Measurements from ENCODE around the gene WDR83.
"Not testable (repeated sequence)": the region's sequence is repeated elsewhere in the genome, so short reads cannot be mapped to it uniquely, and the experiment has no call there.

WDR83 gene

GRCh38 chr19:12656899-12657571 is 9.6 kb upstream of the WDR83 start:
- DNase-seq (ENCODE audit: low read depth): no peak

DNA sequence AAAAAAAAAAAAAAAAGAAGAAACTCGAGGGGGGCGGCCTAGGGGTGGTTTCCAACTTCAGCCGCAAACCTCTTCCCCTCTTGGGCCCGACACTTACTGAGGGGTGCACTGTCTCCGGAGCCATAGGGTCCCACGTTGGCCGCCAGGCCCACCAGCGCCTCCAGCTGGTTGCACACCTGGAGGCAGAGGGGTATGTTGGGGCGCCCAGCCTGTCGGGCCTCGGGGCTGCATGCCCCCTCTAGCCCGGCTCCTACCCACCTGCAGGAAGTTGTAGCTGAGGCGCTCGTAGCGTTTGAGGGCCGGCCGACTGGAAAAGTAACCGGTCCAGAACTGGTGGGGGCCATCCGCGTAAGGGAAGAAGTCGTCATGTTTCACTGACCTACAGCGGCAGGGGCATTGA is 8.6 kb upstream of the WDR83 start:
- DNase-seq (ENCODE audit: low read depth): no peak

GRCh38 chr19:12660980-12661379 is 5.6 kb upstream of the WDR83 start:
- no peak for DNase-seq (ENCODE audit: low read depth)

DNA sequence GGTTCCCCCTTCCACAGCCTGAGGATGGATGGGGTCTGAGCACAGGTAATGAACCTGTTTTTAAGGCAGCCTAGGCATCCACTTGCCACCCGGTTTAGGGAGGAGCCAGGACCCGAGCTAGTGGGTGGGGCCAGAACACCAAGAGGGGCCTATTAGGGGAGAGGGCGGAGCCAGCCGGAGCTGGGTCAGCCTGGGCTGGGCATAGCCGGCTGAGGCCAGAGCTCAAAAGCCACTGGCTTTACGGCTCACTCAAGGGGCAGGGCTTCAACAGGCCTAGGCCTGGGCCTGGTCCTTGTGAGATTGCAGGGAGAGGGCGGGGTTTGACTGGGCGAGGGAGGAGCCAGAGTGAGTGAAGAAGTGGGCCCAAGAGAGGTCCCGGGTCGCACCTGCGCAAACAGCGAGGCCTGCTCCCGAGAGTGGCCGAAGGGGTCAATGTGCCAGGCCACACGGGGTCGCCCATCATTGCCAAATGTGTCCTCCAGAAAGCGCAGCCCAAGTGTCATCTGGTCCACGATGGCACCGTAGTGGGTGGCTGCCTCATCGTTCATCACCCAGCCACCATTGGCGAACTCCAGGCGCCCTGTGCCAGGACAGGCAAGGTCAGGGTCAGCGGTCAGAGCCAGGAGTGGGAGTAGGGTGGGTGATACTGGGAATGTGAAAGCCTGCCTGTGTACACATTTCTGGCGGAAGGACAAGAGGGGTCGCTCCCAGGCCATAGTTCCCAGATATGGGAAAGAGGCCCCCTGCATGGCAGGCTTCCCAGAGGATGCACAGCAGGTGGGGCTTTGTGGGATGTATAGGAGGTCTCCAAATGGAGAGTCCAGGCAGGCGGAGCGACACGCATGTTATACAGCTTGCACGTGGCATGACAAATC is 2.0 kb upstream of the WDR83 start:
- no peak for DNase-seq (ENCODE audit: low read depth)

- no peak for DNase-seq (ENCODE audit: low read depth)
These were observed 1.4 kb upstream of the WDR83 start for GRCh38 chr19:12665281-12665573.

GRCh38 chr19:12665671-12666264 is 839 bp upstream of the WDR83 start:
- DNase-seq (ENCODE audit: low read depth): no peak

DNA sequence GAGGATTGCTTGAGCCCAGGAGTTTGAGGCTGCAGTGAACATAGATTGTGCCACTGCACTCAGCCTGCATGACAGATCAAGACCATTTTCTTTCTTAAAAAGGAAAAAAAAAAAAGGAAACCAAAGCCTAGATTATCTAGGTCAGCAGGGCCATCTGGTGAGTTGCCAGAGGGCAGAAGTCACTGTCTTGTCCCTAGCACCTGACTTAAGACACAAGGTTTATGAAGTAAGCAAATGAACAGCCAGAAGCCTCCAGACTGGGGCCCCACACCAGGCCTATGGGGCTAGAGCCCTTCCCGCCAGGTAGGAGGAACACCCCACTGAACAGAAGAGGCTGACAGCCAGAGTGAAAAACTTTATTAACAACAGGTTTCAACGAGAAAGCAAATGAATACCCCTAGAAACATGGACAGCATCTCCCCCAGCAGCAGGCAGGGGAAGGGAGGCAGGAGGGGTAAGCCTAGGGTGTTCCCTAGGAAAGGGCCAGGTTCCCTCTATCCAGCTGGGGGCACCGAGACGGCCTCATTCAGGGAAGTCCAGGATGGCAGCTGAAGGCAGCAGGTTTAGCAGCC is 1.2 kb downstream of the WDR83 start:
- no peak for DNase-seq (ENCODE audit: low read depth)

DNA sequence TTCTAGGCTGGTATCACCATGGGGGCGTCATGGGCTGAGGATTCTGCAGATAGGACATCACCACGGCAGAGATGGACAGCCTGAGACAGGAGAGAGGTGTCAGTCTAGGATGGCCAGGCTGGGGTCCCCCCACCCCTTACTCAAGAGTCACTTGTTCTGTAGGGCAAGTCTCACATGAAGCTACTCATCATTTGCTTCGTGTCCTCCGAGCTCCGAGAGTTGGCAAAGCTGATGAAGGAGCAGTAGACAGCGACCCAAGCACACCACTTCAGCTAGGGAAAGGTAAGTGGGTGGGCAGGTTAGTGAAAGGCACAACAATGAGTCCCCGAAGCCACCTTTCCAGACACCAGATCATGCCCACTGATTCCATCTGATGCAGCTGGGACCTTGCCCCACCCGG is 1.7 kb downstream of the WDR83 start:
- no peak for DNase-seq (ENCODE audit: low read depth)

DNA sequence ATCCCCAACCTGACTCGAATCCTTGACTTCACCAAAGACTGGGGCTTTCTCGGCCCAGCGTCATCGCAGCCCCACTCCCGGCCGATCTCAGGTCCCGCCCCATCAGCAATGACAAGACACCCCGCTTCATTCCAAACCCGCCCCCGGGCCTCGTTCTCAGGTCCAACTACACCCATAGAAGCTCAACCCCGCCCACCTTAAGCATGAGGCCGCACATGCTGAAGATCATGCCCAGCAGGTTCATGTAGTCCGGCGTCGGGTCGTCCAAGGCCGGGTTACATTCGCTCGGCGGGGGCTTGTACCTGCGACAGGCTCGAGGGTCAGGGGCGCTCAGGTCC is 2.3 kb downstream of the WDR83 start:
- DNase-seq (ENCODE audit: low read depth): peak; percentile 24

DNA sequence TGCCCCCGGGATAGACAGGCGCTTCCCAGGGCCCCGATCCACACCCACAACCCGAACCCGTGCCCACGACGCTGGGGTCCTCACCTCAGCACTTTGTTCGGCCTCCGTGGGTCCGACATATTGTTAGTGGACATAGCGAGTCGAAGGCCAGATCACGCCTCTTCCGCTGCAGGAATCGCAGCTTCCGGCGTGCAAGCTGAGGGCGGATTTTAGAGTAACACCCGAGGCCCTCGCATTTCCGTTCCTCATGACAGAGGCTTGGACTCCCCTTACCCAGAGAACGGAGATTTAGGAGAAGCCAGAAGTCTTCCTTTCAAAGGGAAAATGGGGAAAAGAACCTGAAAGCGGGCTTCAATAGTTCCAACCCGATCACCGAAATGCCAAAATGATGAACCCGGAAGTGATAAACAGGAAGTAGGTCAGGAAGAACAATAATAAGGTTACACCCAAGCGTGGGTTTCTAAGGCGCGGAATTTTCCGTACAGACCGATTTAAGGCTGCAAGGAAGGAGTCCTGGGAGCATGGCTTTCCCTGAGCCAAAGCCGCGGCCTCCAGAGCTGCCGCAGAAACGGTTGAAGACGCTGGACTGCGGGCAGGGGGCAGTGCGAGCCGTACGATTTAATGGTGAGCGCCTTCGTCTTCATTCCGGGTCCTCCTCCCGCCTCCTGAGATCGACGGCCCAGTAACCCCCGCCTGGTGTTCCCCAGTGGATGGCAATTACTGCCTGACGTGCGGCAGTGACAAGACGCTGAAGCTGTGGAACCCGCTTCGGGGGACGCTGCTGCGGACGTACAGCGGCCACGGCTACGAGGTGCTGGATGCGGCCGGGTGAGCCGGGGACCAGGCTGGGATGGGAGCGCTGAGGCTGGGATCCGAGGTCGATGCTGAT is 2.9 kb downstream of the WDR83 start:
- peak; percentile 62 for DNase-seq (ENCODE audit: low read depth)

DNA sequence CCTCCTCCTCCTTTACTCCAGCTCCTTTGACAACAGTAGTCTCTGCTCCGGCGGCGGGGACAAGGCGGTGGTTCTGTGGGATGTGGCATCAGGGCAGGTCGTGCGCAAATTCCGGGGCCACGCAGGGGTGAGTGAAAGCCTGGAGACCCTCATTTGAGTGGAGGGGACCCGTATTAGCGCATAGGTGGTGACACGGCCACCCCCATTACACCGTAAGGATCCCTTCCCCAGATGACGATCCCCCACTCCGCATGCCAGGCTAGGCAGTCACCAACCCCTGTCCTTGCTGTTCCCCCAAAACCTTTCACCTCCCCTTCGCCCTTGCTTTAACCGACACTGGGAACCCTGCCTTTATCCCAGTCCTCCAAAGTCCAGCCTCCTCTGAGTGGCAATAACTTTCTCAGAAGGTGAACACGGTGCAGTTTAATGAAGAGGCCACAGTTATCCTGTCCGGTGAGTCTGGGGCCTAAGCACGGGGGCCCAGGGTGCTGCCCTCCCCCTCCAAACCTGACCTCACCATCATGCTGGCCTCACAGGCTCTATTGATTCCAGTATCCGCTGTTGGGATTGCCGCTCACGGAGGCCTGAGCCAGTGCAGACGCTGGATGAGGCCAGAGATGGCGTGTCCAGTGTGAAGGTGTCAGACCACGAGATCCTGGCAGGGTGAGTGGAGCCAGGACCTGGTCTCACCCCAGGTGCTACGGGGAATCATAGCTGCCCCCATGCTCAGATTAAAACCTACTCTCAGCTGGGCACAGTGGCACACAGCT is 3.7 kb downstream of the WDR83 start:
- no peak for DNase-seq (ENCODE audit: low read depth)

DNA sequence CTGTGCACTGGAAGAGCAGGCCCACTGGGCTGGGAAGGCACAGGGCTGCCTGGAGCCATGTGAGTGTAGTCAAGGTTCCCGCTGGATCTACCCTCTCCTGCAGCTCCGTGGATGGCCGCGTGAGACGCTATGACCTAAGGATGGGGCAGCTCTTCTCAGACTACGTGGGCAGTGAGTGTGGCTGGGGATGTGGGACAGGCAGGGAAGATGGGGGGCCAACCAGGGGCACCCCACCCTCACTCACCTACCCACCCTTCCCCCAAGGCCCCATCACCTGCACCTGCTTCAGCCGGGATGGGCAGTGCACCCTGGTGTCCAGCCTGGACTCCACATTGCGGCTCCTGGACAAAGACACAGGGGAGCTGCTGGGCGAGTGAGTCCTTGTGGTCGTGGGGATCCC is 6.1 kb downstream of the WDR83 start:
- DNase-seq (ENCODE audit: low read depth): no peak

DNA sequence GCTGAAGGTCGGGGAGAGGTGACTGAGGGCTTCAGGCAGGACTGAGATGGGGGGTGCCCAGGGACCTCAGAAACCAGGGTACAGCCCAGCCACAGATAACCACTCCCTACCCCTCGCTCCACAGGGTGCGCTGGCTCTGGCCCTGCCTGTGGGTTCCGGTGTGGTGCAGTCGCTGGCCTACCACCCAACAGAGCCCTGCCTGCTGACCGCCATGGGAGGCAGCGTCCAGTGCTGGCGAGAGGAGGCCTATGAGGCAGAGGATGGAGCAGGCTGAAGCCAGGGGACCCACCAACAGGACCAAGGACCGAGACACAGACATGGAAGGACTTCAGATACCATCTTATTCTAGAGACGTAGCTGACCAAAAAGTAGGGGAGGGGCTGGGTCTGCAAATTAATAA is 8.8 kb downstream of the WDR83 start:
- no peak for DNase-seq (ENCODE audit: low read depth)

DNA sequence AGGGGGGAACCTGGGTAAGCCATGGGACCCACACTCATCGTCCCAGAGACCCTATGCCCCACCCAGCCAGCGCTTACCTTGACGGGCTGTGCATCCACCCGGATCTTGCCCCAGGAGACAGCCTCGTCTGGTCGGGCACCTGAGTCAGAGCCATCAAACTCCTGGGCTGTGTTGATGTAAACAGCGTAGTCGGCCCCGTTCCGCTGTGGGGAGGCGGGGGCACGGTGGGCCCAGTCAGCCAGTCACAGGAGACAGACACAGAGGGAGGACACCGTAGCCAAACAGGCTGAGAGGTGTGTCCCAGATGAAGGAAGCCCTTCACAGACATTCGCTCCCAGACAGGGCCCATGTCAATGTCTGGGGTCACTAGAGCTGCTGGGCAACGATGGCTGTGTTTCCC is 9.3 kb downstream of the WDR83 start:
- DNase-seq (ENCODE audit: low read depth): no peak

GRCh38 chr19:12676384-12676792 is 9.8 kb downstream of the WDR83 start:
- DNase-seq (ENCODE audit: low read depth): peak; percentile 53

- DNase-seq (ENCODE audit: low read depth): no peak
These were observed 10.3 kb downstream of the WDR83 start for GRCh38 chr19:12676928-12677327.

- DNase-seq (ENCODE audit: low read depth): not testable (repeated sequence)
These were observed 11.4 kb downstream of the WDR83 start for GRCh38 chr19:12678039-12678438.

GRCh38 chr19:12680034-12680433 is 13.4 kb downstream of the WDR83 start:
- no peak for DNase-seq (ENCODE audit: low read depth)

DNA sequence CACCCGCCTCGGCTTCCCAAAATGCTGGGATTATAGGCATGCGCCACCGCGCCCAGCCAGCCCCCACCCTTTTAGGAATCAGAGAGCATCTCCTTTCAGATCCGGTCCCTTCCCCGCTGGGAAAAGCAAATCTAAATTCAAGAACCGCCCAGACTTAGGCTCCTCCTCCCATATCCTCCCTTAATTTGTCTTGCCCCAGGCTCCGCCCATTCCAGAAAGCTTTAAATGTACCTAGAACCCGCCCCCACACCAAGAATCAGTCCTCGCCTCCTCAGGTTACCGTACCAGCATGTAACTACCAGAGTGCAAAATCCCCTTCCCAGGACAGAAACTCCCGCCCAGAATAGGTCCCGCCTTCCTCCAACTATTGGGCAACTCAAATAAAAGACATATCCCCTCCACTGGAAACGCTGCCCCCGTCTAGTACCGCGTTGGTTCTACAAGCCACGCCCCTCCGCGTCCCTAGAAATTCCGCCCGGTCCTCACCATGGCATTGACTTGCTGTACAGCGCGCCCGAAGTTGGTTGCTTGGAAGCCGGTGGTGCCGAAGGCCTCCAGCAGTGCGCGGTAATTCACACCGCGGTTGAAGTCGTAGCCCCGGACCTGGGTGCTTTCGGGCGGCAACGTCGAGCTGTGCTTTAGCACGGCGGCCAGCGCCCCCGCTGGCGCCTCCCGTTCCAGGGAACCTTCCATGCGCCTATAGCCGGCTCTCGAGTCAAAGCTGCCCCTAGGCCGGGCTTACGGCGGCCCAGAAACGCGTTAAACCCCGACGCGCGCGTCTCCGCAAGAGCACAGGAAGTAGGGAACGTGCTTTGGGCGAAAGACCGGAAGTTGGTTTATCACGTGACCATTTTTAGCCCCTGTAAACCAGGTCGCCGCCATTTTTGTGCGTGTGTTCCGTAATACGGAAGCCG is 14.7 kb downstream of the WDR83 start, which contains the start of gene DHPS:
Gene DHPS (minus strand): TSS at position 807 of the 914 bp plus-strand sequence. CDS start 114 bp downstream, at position 693.
- DNase-seq (ENCODE audit: low read depth): peak; percentile 95

DNA sequence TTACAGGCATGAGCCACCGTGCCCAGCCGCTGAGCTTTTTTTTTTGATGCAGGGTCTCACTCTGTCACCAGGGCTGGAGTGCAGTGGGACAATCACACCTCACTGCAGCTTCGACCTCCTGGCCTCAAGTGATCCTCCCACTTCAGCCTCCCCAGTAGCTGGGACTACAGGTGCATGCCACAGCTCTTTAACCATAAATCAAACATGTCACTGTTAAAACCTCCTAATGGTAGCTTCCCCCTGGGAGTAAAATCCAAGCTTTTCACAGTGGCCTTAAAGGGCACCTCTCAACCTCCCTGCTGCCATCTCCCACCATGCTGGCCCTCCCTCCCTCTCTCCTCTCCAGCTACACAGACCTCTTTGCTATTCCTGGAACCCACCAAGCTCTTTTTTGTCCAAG is 19.2 kb downstream of the WDR83 start:
- no peak for DNase-seq (ENCODE audit: low read depth)
